CD4-positive, alpha-beta T cell treated with Interleukin-1 beta for 1 hour (primary cell): ENCODE measurements around the gene COQ8A.
"Not testable (repeated sequence)": the region's sequence is repeated elsewhere in the genome, so short reads cannot be mapped to it uniquely, and the experiment has no call there.

Experiments used
- DNase-seq, 2 donors: peaks; one replicate each; pipeline ENCODE4 v3.0.0-alpha.2; 2020 to 2022

The COQ8A gene

DNA sequence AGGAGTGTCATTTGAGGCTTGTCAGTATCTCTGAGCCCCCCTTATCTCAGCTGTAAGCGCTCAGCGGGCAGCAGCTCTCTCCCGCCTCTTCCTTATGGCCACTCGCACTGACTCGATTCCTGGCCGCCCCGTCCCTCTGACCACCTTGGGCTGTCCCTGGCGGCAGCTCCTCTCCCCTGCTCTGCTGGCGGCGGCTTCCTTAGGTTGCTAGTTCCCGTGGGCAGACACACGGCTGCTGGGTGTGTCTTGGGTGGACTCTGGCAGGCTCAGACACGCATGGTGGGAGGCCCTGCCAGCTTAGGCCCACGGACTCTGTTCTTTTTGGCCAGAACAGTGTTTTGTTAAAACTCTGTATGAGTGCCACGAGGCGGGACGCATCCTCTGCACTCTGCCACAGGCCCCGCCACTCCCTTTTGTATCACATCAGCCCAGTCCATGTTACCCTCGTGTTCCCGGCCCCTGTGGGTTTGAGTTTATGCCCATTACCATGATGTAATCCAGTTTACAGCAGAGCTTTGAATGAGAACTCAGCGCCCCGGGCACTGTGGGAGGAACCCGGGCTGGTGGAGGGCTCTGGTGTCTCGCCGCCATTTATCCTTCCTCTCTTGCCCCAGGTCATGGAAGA is 45.9 kb downstream of the COQ8A start:
- DNase-seq = no peak

DNA sequence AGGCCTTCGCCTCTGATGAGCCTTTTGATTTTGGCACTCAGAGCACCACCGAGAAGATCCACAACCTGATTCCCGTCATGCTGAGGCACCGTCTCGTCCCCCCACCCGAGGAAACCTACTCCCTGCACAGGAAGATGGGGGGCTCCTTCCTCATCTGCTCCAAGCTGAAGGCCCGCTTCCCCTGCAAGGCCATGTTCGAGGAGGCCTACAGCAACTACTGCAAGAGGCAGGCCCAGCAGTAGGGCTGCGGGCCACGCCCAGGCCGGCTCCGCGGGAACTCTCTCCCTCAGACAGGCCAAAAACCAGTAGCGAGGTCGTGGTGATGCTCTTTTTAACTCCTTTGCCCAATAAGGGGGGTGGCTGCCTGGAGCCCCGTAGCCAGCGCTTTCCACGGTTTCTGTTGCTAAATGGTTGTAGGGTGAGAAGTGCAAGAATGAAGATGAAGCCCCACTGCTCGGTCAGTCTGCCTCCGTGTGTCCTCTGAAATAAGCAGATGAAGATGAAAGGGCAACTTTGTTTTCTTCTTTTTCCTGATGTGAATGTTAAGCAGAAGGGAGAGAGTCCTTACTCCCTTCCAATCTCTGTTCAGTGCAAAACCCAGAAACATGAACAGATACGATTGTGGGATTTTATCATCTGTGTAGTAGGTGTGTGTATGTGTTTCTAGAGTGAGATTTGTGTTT is 46.5 kb downstream of the COQ8A start:
- DNase-seq = no peak

DNA sequence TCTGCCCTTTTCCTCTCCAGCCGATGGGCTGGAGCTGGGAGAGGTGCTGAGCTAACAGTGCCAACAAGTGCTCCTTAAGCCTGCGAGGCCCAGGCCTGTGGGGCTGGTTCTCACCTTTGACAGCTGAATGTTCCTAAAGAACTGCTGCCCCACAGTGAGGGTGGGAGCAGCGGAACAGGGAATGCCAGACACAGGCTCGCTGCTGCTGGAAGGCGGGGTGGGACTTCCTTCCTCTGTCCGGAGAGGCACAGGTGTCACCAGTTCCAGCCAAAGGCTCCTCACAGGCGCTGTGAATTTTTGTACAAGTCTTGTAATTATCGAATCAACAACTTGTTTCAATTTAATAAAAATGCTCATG is 47.1 kb downstream of the COQ8A start:
- DNase-seq = no peak

DNA sequence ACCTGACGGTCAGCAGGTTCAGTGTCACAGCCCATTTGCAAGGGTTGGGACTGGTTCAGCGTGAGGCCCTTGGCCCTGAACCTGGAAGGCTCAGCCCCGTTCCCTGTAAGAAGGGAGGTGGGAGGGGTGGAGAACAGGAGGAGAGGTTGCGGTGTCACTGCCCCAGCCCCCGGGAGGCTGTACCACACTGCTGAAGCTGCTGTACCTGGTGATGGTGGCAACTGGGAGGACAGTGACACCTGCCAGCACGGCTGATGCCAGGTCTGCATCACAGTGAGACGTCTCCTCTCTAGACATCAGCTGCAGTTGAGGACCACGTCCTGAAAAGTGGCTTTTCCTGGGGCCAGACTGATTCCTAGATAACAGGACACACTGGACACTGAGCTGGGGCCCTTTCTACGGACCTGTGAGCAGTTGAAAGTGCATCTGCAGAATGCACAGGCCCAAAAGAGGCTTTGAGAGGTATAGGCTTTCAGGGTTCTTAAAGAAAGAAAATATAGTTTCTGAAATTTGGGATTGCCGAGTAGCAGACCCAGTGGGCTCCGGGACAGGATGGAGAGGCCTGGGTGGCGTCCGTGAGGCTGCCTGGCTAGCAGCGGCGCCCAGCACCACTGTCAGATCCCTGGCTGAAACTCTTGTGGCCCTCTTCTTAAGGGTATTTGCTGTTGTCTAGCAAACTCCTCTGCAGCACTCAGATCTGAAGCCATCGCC is 47.7 kb downstream of the COQ8A start:
- DNase-seq = no peak

DNA sequence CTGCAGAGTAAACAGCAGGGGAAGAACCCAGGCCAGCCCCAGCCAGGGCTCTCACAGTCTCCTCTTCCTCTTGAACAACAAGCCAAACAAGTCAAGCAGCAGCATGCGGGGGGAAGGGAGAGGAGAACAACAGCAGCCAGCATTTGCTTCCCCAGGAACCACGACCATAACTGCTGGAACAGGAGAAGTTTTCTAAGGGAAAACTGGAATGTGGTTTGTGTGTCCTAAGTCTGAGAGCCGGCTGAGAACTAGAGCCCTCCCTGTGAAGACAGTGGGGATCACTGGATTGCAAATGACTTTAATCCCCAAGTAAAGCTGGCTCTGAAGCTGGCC is 48.2 kb downstream of the COQ8A start:
- DNase-seq = no peak

DNA sequence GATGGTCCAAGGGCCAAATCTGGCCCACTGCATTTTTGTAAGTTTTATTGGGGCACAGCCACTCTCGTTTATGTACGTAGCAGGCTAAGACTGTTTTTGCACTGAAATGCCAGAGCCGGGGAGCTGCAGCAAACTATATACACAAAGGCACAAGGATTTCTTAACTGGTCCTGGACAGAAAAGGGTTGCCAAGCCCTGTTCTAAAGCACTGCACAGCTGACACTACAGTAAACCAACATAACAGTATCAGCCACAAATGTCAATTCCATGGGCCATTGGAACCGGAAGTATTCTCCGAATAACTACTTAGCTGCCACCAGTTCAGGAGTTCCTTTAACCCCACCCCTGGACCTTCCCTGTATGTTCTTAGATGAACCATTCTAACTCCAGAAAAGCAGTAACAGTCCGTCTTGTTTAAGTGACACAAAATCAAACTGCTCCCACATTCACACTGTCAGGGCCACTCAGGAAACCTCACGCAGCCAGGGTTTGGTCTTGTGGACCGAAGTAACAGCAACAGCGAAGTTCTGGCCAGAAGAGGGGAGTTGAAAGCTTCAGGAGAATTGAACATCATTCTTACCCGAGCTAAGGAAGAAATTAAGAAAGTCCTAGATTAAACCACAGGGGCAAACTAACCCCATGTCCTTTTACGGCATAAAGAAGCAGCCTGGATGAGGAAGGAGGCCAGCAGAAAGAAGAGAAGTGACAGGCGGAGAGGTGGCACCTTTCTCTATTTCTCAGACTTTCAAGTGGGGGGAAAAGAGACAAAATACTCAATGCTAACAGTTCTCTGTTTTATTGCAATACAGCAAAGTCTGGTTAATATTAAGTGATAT is 49.2 kb downstream of the COQ8A start:
- no peak for DNase-seq

DNA sequence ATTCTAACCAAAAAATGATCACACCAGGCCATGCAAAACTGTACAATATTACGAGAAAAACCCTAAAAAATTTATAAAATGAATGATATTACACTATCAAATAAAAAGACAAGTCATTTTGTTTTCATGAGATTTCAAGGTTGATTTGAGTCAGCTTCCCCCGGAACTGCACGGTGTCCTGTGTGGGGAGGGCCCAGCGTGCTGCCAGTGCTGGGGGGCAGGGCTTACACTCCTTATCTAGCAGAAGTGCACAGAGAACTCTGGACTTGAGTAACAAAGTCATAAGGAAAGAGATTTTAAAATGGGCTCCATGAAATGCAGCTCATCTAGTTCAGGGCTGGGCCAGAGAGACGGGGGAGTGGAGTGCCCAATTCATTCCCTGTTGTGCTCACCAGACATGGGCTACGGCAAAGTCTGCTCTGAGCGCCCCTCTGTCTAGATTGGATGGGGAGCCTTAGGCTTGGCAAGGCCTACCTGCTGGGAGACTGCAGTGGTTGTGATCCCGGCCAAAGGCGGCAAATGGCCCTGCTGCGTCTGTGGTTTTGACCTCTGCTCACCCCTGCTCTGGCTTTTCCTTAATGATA is 50.1 kb downstream of the COQ8A start:
- DNase-seq = peak; percentile 17 to 33

DNA sequence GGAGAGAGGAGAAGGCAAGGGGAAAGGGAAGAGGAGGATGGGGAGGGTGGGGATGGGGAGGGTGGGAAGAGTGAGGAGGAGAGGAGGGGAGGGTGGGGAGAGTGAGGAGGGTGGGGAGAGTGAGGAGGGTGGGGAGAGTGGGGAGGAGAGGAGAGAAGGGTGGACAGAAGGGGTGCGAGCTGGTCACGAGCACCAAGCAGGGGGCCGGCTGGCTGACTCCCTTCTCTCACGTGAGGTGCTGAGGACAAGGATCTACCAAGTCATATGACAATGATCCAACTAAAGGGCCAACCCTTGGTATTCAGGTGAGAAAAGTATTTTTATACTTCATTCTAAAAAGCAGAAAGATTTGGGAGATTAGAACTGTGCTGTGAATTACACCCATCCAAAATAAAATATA is 51.8 kb downstream of the COQ8A start:
- no peak for DNase-seq

DNA sequence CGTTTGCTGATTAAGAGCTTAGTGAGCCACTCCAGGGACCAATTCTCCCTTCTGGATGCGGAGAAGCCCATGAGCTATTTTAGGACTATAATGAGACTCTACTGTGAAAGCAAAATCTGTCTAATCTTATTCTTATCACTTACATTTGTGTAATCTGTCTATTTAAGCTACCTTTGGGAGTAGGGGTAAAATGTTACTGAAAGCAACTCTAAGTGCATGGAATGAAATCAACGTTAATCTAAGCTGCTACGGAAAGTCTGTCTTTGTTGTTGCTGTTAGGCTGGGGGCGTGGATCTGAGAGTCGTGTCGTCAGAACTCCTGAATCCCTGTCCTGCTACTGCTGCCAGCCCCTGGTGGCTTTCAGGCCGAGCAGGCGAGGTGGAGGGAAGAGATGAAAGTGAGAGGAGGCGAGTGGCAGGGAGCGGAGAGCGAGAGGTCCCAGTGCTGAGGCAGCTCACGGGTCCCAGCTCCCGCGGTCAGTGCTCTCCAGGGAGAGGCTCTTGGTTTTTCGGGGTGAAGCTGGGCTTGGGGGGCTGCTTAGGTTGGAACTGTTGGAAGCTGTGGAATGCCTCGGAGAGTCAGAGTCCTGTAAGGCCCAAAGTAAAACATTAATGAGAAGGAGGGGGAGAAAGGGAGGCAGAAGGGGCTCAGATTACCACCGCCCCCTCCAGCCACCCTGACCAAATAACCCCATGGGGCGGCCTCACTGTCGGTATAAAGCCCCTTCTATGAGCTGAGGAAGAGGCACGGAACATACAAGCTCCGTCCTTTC is 53.9 kb downstream of the COQ8A start:
- DNase-seq = no peak

DNA sequence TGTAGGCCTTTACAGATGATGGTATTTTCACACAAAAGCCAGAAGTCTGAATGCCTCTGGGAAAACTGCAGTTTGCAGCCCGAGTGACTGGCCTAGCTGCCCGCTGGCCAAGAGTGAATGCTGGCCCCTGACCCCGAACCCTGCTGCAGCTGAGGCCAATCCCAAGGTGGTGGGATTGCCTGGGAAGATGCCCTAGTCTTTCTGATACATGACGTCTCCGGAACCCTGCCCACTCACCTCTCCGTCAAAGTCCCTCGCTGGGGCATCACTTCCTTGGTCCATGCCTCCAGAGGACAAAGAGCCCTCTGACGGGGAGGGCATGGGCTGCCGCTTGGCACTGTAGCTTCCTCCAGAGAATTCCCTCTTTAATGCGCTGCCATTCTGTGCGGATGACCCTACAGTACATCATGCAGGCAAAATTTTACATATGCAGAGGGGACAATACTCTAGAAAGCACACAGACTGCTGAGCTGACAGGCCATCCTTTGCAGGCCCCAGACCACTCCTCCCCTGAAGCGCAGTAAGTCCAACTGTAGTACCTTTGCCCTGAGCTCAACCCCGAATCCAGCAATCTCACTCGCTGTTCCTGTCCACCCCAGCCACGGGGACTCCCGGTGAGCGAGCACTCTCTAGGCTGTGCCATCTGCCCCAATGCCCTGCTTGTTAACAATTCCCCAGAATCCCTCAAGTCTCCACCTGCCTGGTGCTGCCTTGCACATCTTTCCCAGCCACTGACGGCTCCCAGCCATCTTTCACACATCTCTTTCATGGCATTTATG is 54.7 kb downstream of the COQ8A start:
- DNase-seq = no peak

DNA sequence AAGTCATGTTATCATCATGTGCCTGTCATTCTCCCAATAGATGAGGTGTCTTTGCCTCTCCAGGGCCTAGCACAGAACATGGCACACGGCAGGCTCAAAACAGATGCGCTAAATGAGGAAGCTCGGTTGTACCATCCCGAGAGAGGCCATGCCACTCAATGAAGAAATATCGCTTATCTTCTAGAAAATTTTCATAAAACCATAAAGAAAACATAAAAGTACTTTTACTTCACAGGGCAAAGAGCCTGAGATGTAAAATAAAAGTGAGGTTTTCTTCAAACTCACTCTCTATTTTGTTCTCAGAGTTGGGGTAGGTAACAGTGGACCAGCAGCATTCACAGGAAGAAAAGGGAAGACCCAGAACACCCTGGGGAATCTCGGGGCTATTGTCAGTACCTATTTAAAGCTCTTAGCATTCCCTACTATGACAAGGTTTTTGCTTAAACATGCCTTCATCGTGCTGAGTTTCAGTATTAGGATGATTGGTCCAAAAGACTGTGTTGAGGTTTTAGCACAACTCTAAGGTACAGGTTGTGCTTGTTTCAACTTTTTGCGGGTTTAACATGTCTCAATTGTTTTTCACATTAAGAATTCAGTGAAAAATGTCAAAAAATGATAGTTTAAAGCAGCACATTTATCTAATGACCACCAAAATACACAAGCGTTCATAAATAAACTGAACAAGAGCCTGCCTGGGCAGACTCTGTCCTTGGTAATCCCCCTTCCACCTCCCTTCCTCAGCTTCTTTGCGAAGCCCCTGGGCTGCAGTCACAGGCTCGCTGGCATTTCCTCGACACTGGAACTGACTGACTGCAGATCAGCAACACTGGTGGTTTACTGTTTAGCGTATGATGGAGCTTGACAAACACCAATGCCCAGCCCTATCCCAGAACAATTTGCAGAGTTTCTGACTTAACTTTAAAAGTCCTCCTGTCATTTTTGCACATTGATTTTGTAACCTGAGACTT is 55.6 kb downstream of the COQ8A start:
- DNase-seq = no peak

DNA sequence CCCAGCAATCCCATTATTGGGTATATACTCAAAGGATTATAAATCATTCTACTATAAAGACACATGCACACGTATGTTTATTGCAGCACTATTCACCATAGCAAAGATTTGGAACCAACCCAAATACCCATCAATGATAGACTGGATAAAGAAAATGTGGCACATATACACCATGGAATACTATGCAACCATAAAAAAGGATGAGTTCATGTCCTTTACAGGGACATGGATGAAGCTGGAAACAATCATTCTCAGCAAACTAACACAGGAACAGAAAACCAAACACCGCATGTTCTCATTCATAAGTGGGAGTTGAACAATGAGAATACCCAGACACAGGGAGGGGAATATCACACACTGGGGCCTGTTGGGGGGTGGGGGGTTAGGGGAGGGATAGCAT is 59.5 kb downstream of the COQ8A start:
- DNase-seq = not testable (repeated sequence)

DNA sequence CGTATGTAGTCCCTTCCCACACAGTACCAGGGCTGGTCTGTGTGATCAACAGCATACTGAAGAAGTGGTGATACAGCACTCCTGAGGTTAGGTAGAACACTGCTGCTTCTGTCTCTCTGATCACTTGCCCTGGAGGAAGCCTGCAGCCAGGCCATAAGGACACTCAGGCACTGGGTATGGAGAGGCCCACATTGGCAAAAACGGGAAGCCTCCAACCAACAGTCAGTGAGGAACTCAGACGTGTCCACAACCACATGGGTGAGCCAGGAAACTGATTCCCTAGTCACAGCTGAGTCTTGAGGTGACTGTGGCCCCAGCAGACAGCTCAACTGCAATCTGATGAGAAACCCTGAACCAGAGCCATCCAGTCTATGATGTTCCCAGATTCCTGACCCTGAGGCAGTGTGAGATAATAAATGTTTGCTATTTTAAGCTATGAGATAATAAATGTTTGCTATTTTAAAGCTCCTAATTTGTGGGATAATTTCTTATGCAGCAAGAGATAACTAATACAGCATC is 62.5 kb downstream of the COQ8A start:
- DNase-seq = no peak

DNA sequence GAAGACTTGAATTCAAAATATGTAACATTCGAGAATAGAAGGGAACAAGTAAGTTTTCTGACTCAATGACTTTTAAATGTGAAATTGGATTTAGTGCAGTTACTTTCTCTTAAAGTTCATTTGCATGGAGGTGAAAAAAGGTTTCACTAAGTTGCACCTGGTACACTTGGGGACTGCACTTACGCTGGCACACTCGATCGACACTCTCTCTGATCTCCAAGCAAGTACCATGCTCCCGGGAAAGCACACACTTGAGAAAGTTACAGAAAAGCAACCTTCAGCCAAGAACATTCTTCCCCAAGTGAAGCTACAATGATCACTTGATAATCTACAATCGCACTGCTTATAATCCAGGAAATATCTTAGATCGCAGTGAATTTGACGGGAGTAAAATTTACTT is 63.1 kb downstream of the COQ8A start:
- no peak for DNase-seq

DNA sequence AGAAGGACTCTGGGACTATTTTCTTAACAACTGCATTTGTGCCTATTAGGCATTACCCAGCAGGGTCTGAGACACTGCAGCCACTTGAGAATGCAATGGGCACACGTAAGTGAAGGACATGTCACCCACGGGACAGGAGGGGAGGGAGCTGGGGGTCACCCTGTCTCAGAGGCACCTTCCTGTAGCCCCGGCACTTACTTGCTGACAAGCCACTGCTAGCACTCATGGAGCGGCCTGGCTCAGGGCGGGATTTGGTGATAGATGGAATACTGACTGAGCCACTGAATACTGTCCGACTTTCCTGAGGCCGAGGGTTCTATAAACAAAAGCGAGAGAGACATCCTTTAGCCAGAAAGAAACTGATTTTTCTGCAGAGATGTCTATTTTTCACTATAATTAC is 64.7 kb downstream of the COQ8A start:
- DNase-seq = no peak

DNA sequence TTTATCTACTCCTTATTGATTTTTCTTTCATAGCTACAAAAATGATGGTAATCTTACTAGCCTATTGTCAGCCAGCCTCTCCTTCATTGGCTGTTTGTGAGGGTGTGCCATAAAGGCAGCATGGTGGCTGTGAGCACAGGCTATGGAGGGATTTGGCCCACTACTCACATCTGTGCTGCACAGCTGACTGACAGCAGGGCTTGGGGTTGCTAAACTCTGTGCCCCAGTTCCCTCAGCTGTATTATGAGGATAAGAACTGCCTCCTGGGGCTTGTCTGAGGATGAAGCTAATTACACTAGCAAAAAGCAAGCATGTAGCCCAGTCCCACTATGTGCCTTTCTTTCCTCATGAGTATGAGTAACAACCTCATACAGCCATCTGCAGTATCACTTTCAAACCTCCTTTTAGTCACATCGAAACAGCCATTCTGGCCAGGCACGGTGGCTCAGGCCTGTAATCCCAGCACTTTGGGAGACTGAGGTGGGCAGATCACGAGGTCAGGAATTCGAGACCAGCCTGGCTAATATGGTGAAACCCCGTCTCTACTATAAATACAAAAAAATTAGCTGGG is 66.2 kb downstream of the COQ8A start:
- no peak for DNase-seq

DNA sequence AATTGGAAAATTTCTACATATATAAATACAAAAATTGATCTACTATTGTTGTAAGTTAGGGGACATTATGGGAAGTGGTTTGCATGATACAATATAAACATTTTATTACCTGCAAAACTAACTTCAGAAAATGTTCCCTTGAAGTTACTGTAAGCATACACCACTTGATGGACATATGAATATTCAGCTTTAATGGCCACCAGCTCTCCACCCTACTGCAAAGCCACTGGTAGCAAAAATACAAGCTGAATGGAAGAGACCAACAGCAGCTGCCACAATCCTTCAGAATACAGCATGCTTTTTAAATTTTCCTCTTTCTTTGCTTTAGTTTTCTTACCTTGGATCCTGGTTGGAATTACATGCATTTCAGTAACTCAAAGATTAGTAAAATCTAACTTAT is 69.8 kb downstream of the COQ8A start:
- no peak for DNase-seq

DNA sequence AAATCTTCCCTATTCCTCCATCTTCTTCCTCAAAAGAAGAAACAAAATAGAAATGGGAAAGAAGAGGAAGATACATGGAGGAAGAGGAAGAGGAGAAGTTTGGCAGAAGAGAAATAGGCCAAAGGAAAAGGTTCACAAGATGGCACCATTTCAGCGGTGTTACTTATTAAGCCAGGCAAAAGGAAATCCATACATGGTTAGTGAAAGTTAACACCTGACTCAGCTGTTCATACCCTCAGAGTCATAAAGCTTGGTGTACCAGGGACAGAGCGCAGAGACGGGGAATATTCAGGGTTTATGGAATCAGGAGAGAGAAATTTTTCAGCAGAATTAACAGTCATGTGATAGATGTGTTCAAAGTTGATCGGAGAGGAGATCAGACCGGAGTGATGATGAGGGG is 70.6 kb downstream of the COQ8A start:
- DNase-seq = no peak

DNA sequence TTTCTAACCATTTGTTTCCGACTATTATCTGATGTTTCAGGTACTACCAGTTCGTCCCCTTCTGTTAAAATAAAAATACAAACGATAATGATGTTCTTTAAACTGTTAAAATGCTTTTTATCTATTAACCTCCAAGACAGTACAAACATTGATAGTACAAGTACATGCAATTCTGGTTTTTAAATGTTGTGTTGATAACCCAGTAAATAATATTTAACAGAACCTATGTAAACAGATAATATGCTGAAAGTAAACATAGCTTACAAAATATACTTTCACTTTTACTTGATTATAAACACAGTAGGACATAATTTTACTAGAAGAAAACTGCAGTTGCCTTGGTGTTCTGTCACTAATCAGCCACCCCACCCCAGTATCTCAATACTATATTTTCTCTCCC is 76.9 kb downstream of the COQ8A start:
- no peak for DNase-seq

DNA sequence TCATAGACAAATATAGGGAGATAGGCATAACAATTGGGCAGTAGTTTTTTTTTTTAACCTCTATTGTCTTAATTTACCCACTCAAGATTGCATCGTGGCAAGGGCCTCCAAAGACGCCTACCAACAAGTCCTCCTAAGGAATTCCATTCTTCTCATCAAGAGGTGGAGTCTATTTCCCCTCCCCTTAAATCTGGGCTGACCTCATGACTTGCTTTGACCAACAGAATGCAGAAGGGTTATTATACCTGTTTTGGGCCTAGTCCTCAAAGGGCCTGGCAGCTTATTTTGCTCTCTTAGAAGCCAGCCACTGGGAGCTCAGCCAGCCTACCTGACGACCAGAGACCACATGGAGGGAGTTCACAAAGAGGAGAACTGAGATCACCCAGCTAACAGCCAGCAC is 92.3 kb downstream of the COQ8A start:
- no peak for DNase-seq
